Calu3 (cell line): ENCODE measurements around the gene PLXNA2. TPM values are rescaled to one million over a fixed set of nuclear protein-coding genes. Genes with fewer than 3 reads are reported as not detected.

Source experiments
- BruUV-seq: library from RNA; stranded (reverse); fragments of 400-500 nt; replicated peaks from 2 replicates; lab custom pipeline; 2021; lab: Mats Ljungman, UMichigan
- CTCF ChIA-PET: fragments of 300-600 bp; sonication (Branson Sonifier 250); formaldehyde crosslinking; loops from one replicate; lab custom pipeline; 2022; ENCODE audit warnings: antibody characterized with exemption; lab: Charles Lee
- DNase-seq: peaks from one replicate; pipeline ENCODE4 v3.0.0; 2022
- H3K27ac Mint-ChIP-seq: one replicate; pipeline ENCODE4 v1.8.0; 2022; ENCODE audit warnings: mixed read lengths; ENCODE audit not compliant: unreplicated experiment
- H3K27me3 Mint-ChIP-seq: one replicate; pipeline ENCODE4 v1.8.0; 2022; ENCODE audit warnings: mixed read lengths; ENCODE audit not compliant: unreplicated experiment
- H3K36me3 Mint-ChIP-seq: one replicate; pipeline ENCODE4 v1.8.0; 2022; ENCODE audit warnings: mild to moderate bottlenecking, moderate library complexity, mixed read lengths; ENCODE audit not compliant: insufficient read depth, unreplicated experiment
- H3K4me1 Mint-ChIP-seq: one replicate; pipeline ENCODE4 v1.8.0; 2022; ENCODE audit warnings: mild to moderate bottlenecking, low read depth, mixed read lengths; ENCODE audit not compliant: unreplicated experiment
- H3K4me3 Mint-ChIP-seq: one replicate; pipeline ENCODE4 v1.8.0; 2022; ENCODE audit warnings: mild to moderate bottlenecking, low read depth, moderate library complexity, mixed read lengths; ENCODE audit not compliant: unreplicated experiment
- H3K9me3 Mint-ChIP-seq: one replicate; pipeline ENCODE4 v1.8.0; 2022; ENCODE audit warnings: low read depth, mixed read lengths; ENCODE audit not compliant: unreplicated experiment
- intact Hi-C: fragments of 100-400 bp; cut with micrococcal nuclease; formaldehyde crosslinking; loops from one replicate; pipeline ENCODE4 v1.10.0; 2022; ENCODE audit not compliant: unreplicated experiment
- total RNA-seq: library from RNA; stranded (reverse); gene quantifications from 2 replicates; pipeline ENCODE4 v1.2.3, GENCODE V29; 2022
- TF ChIP-seq, protein P1 (sequence below): fragments of 200-600 bp; IDR thresholded peaks from one replicate; pipeline ENCODE4 v1.8.0; 2022; ENCODE audit warnings: antibody characterized with exemption; ENCODE audit not compliant: unreplicated experiment

The PLXNA2 gene
- total RNA-seq, 1 experiment from 2014 or later, result 16.2 TPM

DNA sequence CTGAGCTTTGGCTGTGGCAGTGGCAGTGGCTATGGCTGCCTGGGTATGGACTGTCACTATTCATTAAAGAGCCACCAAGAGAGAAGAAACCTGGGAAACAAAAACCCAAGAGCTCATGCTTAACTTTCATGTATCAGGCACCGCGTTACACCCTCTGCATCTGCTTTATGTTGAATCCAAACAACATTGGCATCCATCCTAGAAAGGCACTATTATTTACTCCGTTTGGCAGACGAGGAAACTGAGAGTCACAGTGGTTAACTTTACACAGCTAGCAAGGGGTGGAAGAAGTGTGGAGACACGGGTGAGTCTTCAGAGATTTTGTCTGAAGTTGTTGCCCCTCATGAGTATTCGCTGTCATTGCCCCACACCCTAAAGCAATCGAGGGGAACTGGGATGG is 63.8 kb downstream of the PLXNA2 start:
- Mint-ChIP-seq H3K27me3 (no peaks in the 10 kb centered on the region), H3K4me3 (no peak overlapping the region), H3K4me1 (peaks cover 57% of the 10 kb centered on the region), H3K36me3 (peaks cover 5% of the 10 kb centered on the region), H3K9me3 (no peaks in the 10 kb centered on the region), H3K27ac (no peak overlapping the region)
- intact Hi-C loops, result no loop called here
- no peak for DNase-seq
- no TSS peak for BruUV-seq
- TF ChIP-seq, protein P1, sequence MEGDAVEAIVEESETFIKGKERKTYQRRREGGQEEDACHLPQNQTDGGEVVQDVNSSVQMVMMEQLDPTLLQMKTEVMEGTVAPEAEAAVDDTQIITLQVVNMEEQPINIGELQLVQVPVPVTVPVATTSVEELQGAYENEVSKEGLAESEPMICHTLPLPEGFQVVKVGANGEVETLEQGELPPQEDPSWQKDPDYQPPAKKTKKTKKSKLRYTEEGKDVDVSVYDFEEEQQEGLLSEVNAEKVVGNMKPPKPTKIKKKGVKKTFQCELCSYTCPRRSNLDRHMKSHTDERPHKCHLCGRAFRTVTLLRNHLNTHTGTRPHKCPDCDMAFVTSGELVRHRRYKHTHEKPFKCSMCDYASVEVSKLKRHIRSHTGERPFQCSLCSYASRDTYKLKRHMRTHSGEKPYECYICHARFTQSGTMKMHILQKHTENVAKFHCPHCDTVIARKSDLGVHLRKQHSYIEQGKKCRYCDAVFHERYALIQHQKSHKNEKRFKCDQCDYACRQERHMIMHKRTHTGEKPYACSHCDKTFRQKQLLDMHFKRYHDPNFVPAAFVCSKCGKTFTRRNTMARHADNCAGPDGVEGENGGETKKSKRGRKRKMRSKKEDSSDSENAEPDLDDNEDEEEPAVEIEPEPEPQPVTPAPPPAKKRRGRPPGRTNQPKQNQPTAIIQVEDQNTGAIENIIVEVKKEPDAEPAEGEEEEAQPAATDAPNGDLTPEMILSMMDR, result no peak
- CTCF ChIA-PET, result interaction anchor here (1.5 kb wide), 1 partner anchor 14 kb away, joined by 5 read pairs; no protein-coding TSS in a partner anchor

DNA sequence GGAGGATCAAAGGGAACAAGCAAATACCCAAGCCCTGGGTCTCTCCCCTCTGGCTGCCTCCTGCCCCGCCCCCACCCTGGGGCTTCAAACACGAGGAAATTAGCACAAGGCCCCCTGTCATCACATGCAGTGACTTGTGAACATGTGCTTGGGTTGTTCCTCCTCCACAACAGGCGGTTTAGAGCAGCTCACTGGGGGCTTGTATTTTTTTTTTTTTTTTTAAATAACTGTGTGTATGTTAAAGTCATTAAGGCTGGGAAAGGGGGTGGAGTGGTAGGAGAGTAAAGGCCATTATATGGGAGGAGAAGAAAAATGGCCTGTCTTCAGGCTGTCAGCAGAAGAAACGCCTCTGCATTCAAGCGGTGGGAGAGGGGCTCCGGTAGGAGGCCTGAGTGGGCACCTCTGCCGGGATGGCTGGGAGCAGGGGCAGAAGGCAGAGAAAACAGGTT is 64.2 kb downstream of the PLXNA2 start:
- intact Hi-C loops, result loop anchor here (2.0 kb wide), 1 partner anchor 59 kb away; no protein-coding TSS in a partner anchor
- BruUV-seq, result no TSS peak
- H3K27ac Mint-ChIP-seq, result no peak overlapping the region
- CTCF ChIA-PET, result no interaction called here
- H3K36me3 Mint-ChIP-seq, result peaks cover 5% of the 10 kb centered on the region
- no peak for DNase-seq
- no peak overlapping the region for H3K4me3 Mint-ChIP-seq
- H3K4me1 Mint-ChIP-seq, result peaks cover 54% of the 10 kb centered on the region
- no peaks in the 10 kb centered on the region for H3K27me3 Mint-ChIP-seq
- H3K9me3 Mint-ChIP-seq, result no peaks in the 10 kb centered on the region
- TF ChIP-seq, protein P1, result no peak

DNA sequence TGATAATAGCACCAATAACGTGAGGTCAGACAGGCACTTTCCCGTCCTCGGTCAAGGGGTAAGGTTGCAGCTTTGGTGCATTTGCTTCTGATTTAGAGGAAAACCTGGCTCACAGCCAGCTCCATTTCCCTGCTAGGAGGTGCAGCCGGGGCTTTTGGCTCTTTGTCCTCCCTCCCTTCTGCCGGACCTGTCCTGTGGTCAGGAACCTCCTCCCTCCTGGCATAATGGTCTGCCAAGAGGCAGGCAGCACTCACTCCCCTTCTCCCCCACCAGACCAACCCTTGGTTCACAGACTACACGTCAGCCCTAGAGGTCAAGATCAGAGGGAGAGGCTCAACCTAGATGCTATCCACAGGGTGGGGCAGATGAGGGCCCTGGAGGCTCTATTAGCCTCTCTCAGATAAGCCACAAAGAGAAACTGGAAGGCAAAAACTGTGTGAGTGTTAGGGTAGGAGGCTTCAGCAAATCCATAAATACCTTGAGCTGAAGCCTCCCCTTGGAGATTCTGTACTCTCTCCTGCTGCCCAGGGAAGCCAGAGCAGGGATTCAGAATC is 64.8 kb downstream of the PLXNA2 start:
- TF ChIP-seq, protein P1, result no peak
- CTCF ChIA-PET, result interaction anchor here (1.6 kb wide), 1 partner anchor 60 kb away, joined by 3 read pairs; no protein-coding TSS in a partner anchor
- Mint-ChIP-seq H3K9me3 (no peaks in the 10 kb centered on the region), H3K27ac (no peak overlapping the region), H3K36me3 (peaks cover 5% of the 10 kb centered on the region), H3K27me3 (no peaks in the 10 kb centered on the region), H3K4me1 (peaks cover 48% of the 10 kb centered on the region), H3K4me3 (no peak overlapping the region)
- no peak for DNase-seq
- BruUV-seq, result no TSS peak
- intact Hi-C loops, result loop anchor here (2.0 kb wide), 1 partner anchor 59 kb away; no protein-coding TSS in a partner anchor

DNA sequence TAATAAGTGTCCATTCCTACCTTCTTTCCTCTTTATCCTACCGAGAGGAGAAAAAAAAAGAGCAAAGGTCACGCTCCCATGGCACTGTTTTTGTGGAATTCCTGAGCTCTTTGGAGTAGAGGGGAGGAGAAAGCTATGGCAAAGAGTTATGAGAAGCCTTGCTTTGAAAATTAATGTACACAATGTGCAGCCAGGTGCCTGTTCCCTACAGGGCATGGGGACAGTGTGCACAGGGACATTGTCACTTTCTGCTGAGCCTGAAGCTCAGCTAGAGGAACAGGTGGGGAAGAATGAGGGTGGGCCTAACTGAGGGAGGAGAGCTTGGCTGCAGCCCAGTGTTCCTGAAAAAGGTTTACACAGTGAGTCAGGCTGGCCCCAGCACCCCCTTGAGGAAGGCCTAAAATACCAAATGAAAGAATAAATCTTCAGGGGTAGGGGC is 66.1 kb downstream of the PLXNA2 start:
- Mint-ChIP-seq H3K27ac (no peak overlapping the region), H3K4me3 (no peak overlapping the region), H3K9me3 (no peaks in the 10 kb centered on the region), H3K27me3 (no peaks in the 10 kb centered on the region), H3K36me3 (peaks cover 5% of the 10 kb centered on the region), H3K4me1 (peaks cover 39% of the 10 kb centered on the region)
- CTCF ChIA-PET, result interaction anchor here (0.8 to 1.6 kb wide), 4 partner anchors 15 to 74 kb away, joined by 3 to 4 read pairs (median 3); no protein-coding TSS in a partner anchor
- BruUV-seq, result no TSS peak
- TF ChIP-seq, protein P1, result no peak
- intact Hi-C loops, result loop anchor here (2.0 kb wide), 1 partner anchor 61 kb away; no protein-coding TSS in a partner anchor
- peak; percentile 51 for DNase-seq
